HG03378 (cell line): ENCODE results near the gene VANGL1.
"Not testable (repeated sequence)": the region's sequence is repeated elsewhere in the genome, so short reads cannot be mapped to it uniquely, and the experiment has no call there.

Experiments used
- ATAC-seq: cut with Tn5 transposase; IDR thresholded peaks from one replicate; pipeline ENCODE4 v1.9.1; 2021; ENCODE audit warnings: mild to moderate bottlenecking, moderate library complexity; ENCODE audit not compliant: unreplicated experiment

Gene VANGL1

DNA sequence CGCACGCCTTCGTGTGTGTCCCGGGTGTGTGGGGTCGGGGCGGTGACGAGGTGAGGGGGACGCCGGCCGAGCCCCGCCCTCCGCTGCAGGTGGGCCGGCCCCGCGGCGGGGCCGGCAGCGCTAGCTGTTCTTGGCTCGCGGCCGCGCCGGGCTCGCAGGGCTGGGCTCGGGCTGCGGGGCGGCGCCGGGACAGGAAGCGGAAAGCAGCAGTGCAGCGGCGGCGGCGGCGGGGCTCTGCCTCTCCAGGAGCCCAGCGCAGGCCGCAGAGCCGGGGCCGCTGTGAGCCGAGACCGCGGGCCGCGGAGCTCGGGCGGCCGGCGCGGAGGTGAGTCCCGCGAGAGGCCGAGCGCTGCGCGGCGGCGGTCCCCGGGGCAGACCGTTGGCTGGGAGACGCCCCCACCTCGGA is at the start of gene VANGL1:
Gene VANGL1, plus strand, starts transcription at position 209 of the 406 bp plus-strand sequence. CDS start 9,444 bp downstream, outside the sequence.
- ATAC-seq = peak; percentile 33

DNA sequence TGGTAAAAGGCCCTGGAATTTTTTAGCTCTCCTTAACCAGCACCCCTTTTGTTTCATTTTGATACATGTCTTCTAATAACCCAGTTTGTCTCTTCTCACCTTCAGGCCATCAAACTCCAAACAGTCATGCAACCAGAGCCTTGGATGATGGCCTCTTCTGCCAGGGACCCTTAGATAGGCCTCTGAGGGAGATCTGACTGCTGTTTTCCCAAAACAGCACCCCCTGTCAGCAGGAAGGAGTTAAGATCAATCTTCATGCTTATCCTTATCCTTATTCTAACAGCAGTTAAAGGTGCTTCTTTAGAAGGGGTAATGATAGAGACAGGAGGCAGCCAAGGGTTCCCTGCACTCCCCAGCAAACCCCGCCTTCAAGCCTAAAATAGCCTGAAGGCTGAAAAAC is 49.5 kb upstream of the VANGL1 start:
- no peak for ATAC-seq

DNA sequence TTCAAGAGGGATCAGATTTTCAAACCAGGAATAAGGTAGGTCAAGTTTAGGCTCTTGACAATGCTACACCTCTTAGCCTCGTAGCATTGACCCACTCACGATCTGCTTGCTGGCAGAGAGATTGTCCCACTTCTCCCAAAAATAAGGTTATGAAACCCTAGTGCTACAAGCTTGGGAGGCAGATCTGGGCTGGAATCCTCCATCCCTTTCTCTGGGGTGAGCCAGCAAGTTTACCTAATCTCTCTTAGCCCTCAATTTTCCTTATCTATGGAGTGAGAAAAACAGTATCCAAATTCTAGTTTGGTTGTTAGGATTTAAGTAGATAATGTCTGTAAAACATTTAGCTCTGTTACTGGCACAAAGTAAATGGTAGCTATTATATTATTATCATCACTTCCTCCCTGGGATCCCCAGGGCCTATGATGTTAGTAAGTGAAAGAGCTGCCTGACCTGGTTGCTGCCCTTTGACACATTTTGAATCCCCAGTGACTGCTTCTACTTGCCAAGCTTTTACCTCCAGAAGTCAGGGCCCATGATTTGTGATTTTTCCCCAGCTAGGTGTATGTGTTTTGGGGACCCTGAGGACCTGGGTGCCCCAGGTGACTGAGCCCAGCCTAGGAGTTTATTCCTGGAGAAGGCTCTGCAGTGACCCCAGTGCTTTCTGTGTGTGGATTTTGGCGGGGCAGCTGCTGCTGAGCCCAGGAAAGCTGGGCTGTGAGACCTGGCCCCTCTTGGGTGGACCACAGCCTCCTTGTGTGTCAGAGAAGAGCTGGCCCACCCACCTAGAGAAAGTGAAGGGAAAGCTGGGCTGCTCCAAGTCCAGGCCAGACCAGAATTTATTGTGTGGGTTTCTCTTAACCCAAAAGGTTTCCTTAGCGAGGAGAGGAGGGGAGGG is 48.2 kb upstream of the VANGL1 start:
- ATAC-seq = no peak

DNA sequence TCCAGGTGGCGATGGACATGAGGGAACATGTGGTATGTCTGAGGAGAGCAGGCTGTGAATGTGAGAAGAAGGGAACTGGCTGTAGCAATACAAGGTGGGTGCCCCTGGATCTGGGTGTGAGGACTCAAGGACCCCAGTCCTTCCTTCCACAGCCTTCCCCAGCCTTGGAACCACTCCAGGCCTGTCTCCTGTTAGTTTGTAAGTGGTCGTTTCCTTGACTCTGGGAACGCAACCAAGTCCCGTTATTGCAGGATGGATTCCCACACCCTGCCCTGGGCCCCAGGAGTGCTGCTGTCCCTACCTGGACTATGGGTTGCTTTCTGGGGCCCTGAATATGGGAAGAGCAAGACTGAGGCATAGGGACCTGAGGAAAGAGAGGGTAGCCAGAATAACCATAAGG is 47.2 kb upstream of the VANGL1 start:
- ATAC-seq = no peak

DNA sequence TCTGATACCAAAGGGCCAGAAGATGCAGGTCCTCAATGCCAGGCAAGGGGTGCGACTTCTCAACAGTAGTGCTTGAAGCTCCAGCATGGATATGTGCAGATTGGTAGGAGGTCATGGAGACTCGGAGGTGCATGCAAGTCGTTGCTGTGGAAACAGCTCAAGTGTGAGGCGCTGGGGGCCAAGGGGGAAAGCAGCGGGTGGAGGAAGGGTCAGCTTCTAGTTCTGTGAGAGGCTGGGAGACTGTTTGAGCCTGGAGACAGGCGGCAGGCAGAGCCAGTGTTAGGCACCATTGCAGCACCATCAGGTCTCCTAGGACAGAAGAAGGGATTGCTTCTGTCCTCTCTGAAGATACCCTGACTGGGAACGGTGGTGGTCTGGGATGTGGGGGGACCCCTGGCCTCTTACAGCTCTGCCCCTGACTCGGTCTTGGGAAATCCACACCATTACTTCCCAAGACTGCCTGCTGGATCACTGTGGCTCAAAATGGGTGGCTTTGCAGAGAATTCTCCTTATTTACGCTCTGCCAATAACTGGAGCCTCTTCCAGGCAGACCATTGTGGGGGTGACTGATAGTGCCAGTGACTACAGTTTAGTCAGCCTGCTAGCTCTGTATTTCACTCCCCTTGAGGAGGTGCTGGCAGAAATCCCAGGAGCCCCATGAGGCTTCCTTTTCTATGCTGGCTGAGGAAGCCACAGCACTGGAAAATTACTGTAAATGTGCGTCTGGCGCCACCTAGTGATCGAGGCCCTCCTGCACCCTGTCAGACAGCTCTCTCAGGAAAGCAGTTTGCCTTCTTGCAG is 46.3 kb upstream of the VANGL1 start:
- ATAC-seq = peak; percentile 67

DNA sequence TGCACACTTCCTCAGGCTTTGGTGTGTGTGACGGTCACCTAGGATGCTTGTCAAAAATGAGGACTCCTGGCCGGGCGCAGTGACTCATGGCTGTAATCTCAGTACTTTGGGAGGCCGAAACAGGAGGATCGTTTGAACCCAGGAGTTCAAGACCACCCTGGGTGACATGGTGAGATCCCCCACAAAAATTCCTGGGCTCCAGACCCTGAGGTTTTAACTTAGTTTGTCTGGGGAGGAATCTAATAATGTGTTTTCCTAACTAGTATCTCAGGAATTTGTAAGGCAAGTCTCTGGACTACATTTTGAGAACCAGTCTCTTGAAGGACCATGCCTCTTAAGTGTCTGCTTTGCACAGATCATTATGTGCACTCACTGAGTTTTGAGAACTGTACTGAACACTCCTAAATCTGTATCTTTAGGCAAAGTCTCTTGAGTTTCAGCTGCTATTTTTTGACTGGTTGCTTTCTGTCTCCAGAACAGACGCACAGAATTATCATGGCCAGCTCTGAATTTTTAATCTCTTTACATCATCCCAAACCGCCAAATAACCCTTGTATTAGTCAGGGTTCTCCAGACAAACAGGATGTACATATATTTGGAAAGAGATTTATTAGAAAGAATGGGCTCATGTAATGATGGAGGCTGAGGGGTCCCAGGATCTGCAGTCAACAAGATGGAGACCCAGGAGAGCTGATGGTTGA is 45.5 kb upstream of the VANGL1 start:
- ATAC-seq = no peak

DNA sequence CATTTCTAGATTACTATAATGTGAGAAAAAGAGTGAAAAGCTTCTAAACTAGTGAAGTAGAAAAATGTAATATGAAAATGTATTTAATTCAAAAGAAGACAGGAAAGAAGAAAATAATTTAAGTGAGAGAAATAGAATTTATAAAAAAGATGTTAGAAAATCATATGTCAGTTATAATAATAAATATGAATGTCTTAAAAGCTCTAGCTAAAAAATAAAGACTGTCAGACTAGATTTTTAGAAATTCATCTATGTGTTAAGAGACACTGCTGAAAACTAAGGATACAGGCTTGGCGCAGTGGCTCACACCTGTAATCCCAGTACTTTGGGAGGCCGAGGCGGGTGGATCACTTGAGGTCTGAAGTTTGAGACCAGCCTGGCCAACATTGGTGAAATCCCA is 37.3 kb upstream of the VANGL1 start:
- ATAC-seq = no peak

DNA sequence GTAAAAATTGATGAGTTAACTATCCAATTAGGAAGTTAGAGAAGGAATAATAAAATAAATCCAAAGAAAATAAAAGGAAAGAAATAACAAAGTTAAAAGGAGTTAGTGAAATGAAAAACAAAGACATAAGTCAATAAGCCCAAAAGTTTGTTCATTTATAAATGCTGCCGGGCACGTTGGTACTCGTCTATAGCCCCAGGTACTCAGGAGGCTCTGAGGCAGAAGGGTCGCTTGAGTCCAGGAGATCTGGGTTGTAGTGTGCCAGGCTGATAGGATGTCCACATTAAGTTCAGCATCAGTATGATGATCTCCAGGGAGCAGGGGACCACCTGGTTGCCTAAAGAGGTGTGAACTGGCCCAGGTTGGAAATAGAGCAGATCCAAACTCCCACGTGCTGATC is 35.5 kb upstream of the VANGL1 start:
- ATAC-seq = no peak

DNA sequence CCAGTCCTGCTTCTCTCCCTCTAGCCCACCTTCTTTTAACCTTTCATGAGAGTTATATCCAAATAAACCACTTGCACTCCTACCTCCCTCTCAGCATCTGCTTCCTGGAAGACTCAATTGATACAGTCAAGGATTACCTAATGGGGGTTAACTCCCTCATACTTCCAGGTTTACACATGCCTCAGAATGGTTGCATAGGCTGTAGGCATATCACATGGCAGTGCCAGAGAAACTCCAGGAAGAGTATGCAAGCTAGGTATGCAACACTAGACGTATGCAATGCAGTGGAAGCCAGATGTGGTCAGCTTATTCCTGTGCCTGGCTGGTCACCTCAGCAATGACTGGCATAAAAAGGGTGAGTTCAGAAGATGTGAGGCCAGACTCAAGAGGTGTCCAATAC is 32.7 kb upstream of the VANGL1 start:
- ATAC-seq = no peak

DNA sequence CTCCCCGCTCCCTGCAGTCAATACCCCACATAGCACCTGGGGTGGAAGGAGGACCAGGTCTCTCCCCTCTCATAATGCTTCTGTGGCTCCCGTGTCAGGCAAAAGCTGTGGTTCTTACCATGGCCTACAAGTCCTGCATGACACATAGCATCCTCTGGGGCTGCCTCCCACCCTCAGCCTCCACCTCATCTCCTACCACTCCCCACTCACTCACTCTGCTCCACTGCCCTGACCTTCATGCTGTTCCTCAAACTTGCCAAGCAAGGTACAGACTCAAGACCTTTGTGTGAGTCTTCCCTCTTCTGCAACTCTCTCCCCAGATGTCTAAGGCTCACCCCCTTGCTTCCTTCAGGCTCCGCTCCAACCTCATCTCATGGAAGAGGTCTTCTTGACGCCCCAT is 28.0 kb upstream of the VANGL1 start:
- no peak for ATAC-seq

DNA sequence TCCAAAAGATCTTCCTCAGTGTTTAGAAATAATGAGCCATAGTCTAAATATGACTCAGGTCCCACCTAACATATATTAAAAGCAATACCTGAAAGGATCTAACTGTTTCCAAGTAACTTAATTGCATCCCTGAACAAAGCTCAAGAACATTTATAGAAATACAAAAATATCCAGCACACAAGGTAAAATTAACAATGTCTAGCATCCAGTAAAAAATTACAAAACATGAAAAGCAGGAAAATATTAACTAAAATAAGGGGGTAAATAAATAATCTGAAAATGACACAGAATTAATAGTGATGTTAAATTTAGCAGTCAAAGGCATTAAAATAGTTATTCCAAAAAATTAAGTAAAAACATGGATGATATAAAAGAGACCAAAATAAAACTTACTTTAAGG is 21.3 kb upstream of the VANGL1 start:
- ATAC-seq = no peak

DNA sequence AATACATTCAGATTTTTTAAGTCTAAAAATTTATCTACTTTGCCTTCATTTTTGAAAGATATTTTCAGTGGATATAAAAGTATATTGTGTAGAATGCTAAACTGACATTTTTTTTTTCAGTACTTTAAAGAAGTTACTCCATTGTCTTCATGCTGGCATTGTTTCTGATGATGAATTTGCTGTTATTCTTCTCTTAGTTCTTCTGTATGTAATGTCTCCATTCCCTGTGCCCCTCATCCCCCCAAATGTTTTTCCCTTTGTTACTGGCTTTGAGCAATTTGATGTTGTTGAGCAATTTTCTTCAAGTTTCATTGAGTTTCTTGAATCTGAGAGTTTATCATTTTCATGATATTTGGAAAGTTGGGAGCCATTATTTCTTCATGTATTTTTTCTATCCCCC is 20.8 kb upstream of the VANGL1 start:
- no peak for ATAC-seq

DNA sequence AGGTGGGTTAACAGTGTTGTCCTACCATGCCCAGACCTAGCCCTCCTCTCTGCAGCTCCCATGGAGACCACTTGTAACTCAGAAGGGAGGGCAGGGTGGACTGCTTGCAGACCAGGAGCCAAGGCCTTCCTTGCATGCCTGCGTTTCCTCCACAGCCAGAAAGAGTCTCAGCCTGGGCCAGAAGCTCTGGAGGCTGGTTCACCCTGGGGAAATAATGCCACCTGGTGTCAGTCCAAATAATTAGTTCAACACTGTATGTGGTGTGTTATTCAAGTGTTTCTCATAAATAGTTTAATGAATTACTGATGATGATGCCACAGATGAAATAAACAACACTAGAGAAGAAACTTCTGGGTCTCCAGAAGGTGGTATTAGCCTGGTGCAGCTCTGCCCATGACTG is 16.9 kb upstream of the VANGL1 start:
- ATAC-seq = no peak

DNA sequence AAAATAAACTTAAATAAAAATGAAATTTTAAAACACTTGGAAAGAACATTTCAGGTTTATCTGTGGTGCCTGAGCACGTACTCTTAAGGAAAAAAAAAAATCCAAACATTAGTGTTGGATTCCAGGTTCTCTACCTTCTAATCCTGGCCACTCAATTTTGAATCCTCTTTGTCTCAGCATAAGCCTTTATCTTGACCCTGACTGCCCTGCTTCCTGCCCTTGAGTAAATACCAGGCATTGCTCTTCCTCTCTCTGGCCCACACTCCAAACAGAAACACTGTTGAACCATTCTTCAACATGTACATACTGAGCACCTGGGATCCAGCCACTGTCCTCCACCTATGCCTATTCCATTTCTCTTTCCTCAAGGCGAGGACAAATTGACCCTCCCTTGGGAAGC is 11.4 kb upstream of the VANGL1 start:
- no peak for ATAC-seq

DNA sequence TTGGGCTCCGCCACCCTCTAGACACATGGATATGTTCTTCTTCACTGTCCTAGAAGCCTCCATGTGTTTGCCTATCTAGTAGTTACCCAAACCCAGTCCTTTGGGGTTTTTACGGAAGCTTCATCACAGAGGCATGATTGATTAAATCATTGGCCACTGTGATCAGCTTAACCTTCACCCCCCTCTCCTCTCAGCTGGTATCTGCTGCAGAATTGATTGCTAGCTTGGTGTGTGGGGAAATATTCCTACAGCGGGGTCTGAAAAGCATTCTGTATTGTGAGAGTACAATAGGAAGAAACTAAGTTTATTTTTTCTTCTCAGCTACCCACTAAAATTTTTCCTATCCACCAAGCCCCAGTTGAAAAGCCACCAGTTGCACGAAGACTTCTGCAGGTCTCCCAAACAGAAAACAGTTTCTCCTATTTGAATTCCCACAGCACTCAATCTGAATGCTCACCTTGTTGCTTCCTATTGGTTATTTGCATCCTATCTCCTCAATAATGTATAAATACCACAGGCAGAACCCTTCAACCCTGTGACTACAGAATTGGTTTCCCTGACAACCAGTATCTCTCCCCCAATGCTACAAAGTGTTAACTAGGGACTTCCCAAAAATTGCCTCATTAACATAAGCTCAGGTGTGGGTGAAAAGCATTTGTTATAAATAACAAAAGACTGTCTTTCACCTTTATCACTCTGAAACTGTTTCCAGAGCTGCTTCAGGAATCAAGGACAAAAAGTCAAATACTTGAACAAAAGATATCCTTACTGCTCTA is 9.3 kb upstream of the VANGL1 start:
- ATAC-seq = no peak

DNA sequence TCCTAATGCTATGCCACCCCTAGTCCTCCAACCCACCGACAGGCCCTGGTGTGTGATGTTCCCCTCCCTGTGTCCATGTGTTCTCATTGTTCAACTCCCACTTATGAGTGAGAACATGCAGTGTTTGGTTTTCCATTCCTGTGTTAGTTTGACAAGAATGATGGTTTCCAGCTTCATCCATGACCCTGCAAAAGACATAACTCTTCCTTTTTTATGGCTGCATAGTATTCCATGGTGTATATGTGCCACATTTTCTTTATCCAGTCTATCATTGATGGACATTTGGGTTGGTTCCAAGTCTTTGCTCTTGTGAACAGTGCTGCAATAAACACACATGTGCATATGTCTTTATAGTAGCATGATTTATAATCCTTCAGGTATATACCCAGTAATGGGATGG is 8.2 kb upstream of the VANGL1 start:
- not testable (repeated sequence) for ATAC-seq

DNA sequence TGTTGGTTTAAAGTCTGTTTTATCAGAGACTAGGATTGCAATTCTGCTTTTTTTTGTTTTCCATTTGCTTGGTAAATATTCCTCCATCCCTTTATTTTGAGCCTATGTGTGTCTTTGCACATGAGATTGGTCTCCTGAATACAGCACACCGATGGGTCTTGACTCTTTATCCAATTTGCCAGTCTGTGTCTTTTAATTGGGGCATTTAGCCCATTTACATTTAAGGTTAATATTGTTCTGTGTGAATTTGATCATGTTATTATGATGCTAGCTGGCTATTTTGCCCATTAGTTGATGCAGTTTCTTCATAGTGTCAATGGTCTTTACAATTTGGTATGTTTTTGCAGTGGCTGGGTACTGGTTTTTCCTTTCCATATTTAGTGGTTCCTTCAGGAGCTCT is 4.5 kb upstream of the VANGL1 start:
- not testable (repeated sequence) for ATAC-seq

DNA sequence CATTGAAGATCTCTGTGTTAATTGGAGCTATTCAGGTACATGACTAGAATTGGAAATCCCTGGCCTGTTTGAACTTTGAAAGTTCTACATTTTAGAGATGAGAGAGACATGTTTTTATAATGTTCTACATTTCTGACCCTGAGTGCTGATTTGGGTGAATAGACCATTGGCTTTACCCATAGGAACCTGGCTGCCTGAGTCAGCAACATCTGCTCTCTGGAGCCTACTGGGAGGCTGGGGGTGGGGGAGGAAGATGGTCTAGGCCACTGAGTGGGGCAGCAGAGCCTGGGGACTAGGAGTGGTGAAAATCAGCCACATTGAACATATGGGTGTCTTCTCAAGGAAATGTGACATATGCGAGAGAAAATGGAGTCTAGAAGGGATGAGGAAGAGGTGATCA is 1.4 kb upstream of the VANGL1 start:
- no peak for ATAC-seq

DNA sequence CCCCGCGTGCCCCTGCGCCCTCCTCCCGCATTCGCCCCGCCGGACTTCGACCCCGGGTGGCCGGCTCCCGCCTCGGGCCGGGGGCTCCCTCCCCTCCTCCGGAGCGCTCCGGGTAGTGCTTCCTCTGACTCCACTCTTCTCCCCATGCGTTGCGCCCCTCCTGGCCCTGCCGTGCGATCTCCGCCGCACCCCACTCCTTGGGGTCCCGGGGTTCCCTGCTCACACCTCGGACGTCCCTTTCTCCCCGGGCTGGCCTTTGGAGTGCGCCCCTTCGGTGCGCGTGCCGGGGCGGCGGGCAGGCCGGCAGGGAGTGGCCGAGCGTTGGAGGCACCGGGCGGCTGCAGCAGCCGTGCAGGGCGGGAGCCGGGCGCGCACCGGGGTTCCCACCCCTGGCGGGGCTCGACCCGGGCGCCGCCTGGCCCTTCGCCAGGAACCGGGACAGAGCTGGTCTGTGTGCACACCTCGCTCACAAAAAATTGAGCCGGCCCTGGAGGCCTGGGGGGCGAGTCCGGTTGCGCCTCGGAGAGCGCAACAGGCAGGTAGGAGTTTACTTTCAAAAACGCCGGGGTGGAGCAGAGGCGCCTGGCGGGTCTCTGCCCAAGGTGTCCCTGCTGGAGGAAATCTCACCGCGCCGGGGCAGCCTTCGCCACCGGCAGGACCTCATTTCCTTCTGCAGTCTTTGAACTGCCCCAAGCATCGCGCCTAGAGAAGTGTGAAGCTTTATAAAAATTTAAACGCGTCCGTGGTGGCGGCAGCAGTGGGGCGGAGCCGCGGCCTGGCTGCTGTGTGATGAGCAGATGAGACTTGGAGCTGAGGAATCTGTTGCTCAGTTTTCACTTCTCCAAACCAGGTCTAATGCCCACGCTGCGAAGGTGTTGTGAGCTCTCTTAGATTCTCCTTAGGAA is 650 bp downstream of the VANGL1 start:
- ATAC-seq = peak; percentile 75

DNA sequence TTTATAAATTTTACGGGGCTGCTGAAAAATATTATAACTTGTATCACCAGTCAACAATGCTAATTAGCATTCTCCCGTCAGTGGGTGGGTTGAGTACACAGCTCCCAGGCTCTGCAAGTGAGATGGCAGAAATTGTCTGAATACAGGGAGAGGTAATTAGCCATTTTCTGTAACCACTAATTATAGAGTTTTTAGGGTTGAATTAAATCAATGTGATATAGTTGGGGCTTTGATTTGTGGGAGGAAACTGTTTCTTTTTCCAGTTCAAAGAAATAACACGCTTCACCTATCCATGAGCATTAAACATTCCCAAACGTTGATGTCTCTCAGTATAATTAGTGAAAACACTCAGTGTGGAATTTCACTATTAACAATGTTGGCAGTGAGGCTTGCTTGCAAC is 1.5 kb downstream of the VANGL1 start:
- no peak for ATAC-seq
